GM19324 (cell line): ENCODE results near the gene SCGB1A1.
"Not testable (repeated sequence)": the region's sequence is repeated elsewhere in the genome, so short reads cannot be mapped to it uniquely, and the experiment has no call there.

Experiments used
- ATAC-seq: cut with Tn5 transposase; IDR thresholded peaks from one replicate; pipeline ENCODE4 v1.9.1; 2021; ENCODE audit warnings: mild to moderate bottlenecking, moderate library complexity; ENCODE audit not compliant: unreplicated experiment, low FRiP score

The SCGB1A1 gene

GRCh38 chr11:62418733-62419132 lies at the start of gene SCGB1A1:
Gene SCGB1A1, plus strand, starts transcription at chr11:62419033. Its CDS starts 63 bp downstream, at chr11:62419096.
- ATAC-seq, result no peak

- ATAC-seq, result no peak
These were observed 47.9 kb upstream of the SCGB1A1 start for GRCh38 chr11:62370743-62371440.

GRCh38 chr11:62372871-62373270 lies 46.0 kb upstream of the SCGB1A1 start:
- ATAC-seq, result no peak

- no peak for ATAC-seq
These were observed 45.2 kb upstream of the SCGB1A1 start for GRCh38 chr11:62373464-62374119.

GRCh38 chr11:62374801-62375200 lies 44.0 kb upstream of the SCGB1A1 start:
- no peak for ATAC-seq

GRCh38 chr11:62378459-62379063 lies 40.3 kb upstream of the SCGB1A1 start:
- not testable (repeated sequence) for ATAC-seq

- ATAC-seq, result not testable (repeated sequence)
These were observed 39.2 kb upstream of the SCGB1A1 start for GRCh38 chr11:62379586-62379985.

- ATAC-seq, result not testable (repeated sequence)
These were observed 38.0 kb upstream of the SCGB1A1 start for GRCh38 chr11:62380821-62381245.

GRCh38 chr11:62383822-62384221 lies 35.0 kb upstream of the SCGB1A1 start:
- no peak for ATAC-seq

GRCh38 chr11:62386083-62386482 lies 32.8 kb upstream of the SCGB1A1 start:
- ATAC-seq, result not testable (repeated sequence)

- no peak for ATAC-seq
These were observed 31.5 kb upstream of the SCGB1A1 start for GRCh38 chr11:62387381-62387780.

- no peak for ATAC-seq
These were observed 29.8 kb upstream of the SCGB1A1 start for GRCh38 chr11:62388999-62389398.

- ATAC-seq, result no peak
These were observed 28.6 kb upstream of the SCGB1A1 start for GRCh38 chr11:62390237-62390636.

- no peak for ATAC-seq
These were observed 28.1 kb upstream of the SCGB1A1 start for GRCh38 chr11:62390722-62391121.

- no peak for ATAC-seq
These were observed 27.0 kb upstream of the SCGB1A1 start for GRCh38 chr11:62391642-62392425.

- no peak for ATAC-seq
These were observed 26.3 kb upstream of the SCGB1A1 start for GRCh38 chr11:62392506-62392905.

GRCh38 chr11:62393061-62393611 lies 25.7 kb upstream of the SCGB1A1 start:
- ATAC-seq, result no peak

- ATAC-seq, result no peak
These were observed 25.1 kb upstream of the SCGB1A1 start for GRCh38 chr11:62393735-62394134.

- no peak for ATAC-seq
These were observed 23.9 kb upstream of the SCGB1A1 start for GRCh38 chr11:62394825-62395538.
